GM19468 (cell line): ENCODE data around the gene STK10.
"Not testable (repeated sequence)": the region's sequence is repeated elsewhere in the genome, so short reads cannot be mapped to it uniquely, and the experiment has no call there.

ENCODE experiments used
- ATAC-seq: cut with Tn5 transposase; IDR thresholded peaks from one replicate; pipeline ENCODE4 v1.9.1; 2021; ENCODE audit warnings: mild to moderate bottlenecking, moderate library complexity, moderate number of reproducible peaks; ENCODE audit not compliant: unreplicated experiment; ENCODE audit errors: extremely low read depth

The STK10 gene

DNA sequence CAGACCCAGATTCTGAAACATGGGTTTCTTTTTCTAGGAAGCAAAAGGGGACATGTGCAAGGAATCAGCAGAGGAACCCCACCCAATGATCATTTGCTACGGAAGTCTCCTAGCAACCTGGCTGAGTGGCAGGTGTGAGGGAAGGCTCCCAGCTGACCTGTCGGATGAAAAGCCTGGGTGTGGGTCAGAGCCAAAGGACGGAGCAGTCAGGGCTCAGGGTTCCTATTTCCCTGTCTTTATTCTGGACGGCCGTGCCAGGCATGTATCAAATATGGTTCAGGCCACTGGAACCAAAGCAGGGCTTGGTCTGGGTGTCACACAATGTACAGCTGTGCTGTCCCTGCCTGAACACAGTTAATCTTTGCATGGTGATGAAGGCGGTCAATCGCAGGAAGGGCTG, 20.1 kb downstream of the STK10 start:
- ATAC-seq = no peak

DNA sequence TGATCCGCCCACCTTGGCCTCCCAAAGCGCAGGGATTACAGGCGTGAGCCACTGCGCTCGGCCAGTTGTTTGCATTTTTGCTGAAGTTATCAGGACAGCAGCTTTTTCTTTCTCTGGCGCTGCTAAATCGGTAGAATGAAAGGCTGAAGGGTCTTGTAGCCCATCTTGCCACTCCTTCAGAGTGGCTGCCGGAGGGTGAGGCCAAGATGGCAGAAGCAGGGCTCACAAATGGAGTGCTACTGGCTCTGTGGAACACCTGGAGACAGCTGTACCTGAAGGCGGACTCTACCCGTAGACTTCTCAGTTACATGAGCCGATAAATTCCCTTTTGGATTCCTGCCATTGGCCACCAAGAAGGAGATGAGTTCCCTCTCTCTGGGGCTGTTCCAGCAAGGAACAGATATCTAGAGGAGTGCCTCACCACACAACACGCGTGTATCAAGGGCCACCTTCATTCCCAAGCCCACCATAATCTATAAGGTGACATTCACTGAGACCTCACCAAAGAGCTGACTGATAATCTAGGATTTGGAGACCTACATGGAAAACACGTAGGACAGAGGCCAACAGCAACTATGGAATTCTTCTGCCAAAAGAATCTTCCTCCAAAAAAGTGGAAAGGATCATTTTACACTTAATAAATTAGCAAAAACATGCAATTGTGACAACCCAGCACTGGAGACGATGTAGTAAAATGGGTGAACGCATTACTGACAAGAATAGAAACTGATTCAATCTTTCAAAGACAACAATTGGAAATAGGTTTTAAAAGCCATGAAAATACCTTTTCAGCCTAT, 21.8 kb downstream of the STK10 start:
- ATAC-seq = no peak

DNA sequence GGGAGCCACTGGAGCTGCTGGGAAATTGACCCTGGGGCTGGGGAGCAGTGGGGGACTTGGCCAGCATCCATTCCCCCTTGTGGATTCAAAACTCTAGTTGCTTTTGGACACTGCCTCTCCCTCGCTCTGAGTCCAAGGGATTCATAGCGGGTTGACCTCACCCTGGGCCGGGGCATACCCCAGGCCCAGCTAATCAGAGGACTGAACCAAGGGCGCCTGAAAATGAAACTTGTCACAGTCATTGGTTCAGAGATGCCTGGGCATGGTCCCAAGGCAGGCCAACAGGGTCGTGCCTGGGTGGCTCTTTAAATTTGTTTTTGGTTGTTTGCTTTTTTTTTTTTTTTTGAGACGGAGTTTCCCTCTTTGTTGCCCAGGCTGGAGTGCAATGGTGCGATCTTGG, 22.6 kb downstream of the STK10 start:
- ATAC-seq = no peak

DNA sequence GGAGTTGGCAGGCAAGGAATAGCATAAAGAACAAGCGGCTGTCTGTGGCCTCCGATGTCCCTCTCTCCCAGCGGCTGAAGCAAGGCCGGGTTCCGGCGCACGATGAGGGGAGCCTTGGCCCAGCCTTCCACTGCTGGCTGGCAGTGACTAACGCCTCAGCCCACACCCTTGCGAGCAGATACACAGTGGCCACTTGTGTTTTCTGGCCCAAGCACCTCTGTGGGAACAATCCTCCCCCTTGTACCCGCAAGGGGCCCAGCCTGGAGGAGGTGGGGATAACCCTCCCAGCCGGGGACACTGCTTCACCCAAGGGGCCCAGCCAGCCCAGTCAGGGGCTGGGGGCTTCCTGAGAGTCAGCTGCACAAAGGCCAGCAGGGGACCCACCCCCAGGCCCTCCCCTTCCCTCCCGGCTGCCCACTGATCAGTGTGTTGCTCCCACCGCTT, 23.2 kb downstream of the STK10 start:
- ATAC-seq = no peak

DNA sequence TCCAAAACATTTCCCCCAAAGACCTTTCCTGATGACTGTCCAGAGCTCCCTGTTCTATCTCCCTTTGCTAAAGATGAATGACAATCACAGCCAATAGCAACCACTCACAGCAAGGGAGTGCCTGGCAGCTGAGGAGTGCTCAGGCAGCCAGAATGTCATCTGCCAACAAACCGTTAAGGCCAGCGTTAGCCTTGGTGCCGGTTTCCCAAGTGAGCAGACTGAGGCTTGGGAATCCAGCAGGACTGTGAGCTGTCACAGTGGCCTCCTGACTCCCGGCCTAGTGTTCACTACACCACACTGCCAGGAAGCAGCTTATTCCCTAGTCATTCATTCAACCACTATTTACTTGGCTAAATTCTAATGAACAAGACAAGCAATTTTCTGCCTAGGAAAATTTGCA, 24.7 kb downstream of the STK10 start:
- ATAC-seq = no peak

DNA sequence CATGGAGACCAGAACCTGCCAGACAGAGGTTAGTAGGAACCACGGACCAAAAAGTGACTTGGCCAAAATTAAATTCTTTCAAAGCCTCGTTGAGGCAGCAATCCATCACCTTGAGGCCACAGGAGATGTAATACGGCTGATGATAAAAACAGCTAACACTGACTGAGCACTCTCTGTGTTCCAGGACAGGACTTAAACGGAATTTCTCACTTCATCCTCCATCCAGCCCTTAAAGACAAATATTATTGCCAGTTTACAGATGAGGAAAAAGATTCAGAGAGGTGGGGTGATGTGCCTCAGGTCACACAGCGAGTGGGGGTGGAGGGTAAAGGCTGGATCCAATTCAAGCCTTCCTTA, 25.1 kb downstream of the STK10 start:
- no peak for ATAC-seq

DNA sequence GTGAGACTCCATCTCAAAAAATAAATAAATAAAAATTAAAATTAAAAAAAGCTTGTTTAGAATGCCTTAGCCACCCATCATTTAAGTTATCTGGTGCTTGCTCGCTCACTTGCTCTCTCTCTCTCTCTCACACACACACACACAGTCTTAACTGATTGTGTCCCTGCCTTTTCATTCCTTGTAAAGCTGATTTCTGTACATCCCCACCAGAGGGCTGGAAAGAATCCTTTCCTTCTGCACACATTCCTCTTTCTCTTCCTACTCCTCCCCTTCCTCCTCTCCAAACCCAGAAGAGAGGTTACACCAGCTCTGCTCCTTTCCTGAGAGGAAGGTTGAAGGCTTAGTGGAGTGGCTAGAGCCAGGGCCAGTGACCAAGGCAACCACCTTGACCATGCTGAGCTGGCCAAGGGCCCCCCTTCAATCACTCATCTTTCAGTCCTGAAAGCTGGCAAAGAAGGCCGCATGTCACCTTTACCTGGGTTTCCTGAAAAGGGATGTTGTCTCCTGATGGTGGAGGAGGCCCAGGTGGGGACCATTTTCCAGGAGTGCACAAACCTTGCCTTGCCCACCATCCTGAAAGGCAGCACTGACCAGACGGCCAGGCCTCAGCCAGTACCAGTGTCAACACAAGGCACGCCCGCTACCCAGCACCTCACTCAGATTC, 25.6 kb downstream of the STK10 start:
- ATAC-seq = no peak

DNA sequence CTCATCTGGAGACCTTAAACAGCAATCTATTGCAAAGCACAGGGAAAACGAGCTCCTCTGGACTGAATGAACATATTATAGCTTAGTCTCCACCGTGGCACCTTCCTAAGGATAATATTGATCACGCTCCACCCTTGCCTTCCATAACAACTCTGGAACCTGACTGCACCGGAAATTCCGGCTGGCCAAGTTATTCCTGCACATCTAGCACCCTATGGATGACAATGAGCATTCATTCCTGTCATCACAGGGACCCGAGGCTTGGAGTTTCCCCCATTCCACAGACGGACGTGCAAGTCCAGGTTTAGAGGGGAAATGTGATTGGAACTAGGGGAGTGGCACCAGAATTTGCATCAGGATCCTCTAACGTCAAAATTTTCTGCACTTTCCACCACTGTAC, 27.5 kb downstream of the STK10 start:
- ATAC-seq = no peak

DNA sequence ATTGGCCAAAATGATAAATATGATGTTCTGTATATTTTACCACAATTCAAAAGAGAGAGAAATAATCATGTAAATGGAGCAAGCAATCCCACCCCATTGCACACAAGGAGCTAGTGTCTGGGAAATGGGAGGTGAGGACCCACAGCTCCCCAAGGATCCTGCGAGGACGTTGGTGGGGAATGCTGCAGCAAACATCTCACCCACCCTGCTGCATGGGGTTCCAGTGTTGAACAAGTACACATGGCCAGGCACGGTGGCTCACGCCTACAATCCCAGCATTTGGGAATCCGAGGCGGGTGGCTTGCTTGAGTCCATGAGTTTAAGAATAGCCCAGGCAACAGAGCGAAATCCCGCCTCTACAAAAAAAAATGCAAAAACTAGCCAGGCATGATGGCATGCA, 29.0 kb downstream of the STK10 start:
- no peak for ATAC-seq

DNA sequence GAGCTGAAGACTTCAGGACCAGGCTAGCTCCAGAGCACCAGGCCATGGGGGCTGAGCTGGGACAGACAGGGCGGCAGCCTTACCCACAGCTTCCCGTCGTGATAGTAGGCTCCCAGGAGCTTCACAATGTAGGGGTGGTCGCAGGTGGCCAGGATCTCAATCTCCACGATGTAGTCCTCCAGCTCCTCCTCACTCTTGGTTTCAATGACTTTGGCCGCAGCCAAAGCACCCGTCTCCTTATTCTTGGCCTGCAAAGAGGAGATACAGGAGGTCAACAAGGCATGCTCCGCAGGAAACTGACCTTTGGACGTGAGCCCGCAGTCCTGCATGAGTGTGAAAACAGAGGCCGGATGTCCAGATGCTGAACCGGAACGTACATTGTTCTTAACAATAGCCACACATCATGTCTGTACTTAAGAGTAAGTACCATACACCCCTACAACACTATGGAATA, 31.5 kb downstream of the STK10 start:
- no peak for ATAC-seq

DNA sequence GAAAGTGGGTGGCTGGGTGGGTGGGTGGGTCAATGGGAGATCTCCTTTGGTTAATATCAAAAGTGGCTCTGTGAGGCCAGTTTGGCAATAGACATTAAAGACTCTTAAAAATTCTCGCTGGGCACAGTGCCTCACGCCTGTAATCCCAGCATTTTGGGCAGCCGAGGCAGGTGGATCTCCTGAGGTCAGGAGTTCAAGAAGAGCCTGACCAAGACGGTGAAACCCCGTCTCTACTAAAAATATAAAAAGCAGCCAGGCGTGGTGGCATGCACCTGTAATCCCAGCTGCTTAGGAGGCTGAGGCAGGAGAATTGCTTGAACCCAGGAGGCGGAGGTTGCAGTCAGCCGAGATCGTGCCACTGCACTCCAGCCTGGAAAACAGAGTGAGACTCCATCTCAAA, 32.9 kb downstream of the STK10 start:
- not testable (repeated sequence) for ATAC-seq

DNA sequence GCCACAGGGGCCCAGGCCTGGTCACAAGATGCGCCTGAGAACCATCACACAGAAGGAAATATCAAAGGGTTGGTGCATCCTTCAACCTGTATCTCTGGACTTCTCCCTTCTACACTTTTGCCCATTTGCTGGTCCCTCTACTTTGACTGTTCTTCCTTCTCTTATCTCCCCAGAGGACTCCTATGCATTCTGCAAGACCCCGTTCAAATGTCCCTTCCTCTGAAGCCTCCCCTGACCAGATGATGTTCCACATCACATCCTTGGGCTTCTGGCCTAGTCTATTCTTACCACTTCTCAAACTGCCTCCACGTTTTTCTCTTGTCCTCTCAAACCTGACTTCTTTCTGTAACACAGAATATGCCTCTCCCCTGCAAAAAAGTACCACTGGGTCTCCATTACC, 34.3 kb downstream of the STK10 start:
- ATAC-seq = no peak

DNA sequence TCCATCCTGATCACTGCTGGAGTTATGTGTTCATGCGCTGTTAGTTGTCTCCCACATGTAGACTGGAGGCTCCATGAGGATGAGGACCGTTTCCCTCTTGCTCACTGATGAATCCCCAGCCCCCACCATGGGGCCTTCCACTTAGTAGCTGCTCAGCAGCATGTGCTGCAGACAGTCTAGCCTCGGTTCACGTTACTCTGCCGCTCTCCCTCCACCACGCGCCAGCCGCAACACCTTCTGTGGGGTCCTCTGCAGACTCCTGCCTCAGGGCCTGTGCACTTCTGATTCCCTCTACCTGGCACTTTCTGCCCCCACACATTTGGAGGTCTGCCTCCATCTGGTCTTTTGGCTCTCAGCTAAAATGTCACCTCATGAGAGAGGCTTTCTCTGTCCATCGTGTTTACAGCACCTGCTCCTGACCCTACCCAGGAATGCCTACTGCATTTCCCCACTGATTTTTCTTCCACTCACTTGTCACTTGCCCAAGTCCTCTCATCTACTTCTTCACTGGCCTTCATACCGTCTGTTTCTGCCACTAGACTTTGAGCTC, 36.3 kb downstream of the STK10 start:
- ATAC-seq = no peak

DNA sequence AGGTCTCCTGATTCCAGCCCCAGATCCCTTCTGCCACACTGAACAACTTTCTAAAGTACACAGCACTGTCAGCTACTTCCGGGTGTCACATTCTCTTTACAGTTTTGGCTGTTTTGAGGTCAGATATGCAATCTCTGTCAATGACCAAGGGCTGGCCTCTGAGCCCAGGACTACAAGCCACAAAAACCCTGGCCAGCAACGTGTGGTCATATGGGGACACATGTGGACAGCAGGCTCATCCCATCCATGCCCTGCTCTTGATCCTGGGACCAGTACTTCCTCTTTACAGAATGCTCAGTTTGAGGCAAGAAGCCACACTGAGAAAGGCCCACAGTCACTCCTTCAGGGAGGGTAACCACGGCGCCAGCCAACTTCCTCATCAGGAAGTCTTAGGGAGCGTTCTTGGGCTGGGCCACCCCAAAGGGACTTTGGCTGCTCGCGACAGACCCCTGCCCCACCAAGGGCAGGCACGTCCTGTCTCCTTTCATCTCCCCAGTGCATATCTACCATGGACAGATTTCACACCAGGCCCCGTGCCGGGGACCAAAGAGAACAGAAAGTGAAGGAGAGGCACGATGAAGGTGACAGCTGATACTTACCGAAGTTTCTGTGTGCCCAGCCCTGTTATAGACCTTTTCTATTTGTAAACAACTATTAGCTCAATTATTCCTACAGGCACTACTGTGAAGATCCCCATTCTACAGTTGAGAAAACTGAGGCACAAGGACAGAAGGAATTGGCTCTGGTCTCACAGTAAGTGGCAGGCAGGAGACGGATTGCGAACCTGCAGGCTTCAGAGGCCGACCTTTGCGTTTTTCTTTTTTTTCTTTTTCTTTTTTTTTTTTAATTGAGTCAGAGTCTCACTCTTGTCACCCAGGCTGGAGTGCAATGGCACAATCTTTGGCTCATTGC, 37.3 kb downstream of the STK10 start:
- peak; percentile 56 for ATAC-seq

DNA sequence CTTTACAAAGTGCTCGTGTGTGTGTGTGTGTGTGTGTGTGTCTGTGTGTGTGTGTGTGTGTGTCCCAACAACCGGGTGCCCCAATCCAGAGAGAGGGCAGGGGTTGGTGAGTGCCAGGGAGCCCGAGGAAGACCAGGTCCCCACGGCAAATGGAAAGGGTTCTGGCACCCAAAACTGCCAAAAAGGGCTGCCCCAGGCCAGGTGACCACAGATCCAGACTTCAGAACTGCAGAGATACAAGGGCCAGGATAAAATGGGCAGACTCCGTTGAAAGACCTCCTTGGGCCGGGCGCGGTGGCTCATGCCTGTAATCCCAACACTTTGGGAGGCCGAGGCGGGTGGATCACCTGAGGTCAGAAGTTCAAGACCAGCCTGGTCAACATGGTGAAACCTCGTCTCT, 38.5 kb downstream of the STK10 start:
- not testable (repeated sequence) for ATAC-seq

DNA sequence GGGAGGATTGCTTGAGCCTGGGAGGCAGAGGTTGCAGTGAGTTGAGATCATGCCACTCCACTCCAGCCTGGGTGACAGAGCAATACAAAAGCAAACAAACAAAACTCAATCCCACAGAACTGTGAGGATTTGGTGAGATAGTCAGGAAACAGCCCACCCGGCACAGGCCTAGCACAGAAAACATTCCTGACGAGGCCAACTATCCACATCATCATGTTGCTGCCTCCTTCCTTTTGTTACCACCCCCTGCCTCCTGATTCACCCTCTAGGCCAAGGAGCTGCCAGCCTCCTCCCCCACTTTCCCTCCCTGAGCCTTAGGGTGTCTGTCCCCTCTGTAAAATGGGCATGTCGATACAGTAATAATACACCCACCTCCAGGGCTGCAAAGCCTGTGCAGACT, 39.0 kb downstream of the STK10 start:
- no peak for ATAC-seq

DNA sequence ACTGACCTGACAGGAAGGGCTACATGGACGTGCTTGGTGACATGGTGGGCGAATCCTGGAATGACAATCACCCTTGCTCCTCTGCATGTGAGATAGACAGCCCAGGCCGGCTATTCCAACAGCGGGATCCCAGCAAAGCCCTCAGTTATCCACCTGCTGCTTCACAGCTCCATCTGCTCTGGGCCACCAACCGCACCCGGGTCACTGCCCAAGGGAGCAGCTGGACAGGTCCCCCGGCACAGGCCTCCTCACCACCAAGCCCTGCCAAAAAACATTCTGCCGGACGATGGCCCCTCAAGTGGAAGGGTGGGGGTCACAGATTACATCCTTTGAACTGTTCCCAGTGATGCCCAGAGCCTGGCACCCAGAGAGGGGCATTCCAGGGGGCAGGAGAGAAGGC, 39.6 kb downstream of the STK10 start:
- ATAC-seq = no peak

DNA sequence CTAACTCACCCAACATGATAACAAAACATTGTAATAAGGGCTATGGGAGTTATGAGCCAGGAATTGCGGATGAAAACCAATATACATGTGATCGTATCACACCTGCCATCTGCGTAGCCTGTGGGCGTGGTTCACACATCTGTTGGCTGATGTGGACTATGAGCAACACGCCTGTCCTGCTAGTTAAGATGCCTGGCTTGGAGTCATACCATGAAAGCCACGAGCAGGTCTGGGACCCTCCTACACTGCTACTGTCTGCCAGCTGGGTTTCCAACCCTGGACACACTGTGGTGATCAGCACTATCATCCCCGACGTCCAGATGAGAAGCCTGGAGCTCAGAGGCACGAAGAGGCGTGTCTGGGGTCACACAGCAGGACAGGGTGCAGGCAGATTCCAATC, 40.2 kb downstream of the STK10 start:
- no peak for ATAC-seq

DNA sequence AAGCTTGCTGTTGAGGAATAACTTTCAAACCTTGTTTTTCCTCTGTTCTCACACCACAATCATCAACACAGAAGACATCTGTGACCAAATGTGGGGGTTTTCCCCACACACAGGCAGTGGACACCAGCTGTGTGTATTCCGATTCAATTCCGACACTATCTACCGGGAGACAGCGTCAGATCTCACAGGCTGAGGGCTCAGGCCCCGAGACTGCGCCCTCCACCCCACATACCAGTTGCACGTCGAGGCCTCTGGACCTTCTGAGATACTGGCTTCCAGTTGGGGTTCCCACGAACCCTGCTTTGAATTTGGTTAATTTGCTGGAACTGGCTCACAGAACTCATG, 41.3 kb downstream of the STK10 start:
- ATAC-seq = no peak

DNA sequence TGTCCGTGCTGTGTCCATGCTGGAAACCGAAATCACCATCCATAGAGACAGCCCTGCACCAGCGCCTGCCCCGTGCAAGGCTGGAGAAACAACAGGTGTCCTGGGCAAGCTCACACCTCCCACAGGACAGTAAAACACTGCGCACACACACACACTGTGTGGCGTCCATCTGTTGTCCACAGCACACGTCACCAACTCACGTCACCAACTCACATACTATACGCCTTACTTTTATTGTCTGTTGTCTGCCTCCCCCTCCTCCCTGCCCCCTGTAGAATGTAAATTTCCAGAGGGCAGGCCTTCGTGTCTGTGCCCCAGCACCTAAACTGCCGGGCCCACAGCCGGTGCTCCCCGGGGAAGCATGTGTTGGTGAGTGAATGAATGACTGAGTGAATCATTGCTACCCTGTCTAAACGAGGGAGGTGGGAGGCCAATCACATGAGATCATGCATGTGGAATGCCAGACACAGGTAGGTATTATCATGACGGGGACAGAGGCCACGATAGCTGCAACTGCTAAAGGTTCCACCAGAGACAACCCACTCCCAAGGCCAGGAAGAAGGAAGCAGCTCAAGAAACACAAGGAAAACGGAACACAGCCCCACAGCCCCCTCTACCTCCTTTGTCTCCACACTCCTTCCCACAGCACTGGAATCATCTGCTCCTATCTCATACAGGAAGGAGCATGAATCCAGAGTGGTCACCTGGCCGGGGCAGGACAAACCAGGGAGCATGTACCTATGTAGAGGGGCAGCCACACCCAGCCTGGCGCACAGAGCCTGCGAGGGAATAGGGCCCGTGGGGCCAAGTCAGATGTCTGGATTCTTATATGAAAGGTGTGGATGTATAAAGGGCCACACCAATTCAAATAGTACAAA, 41.9 kb downstream of the STK10 start:
- ATAC-seq = no peak
